Heart right ventricle (tissue), 16 donors: ENCODE results near the gene RBMS3. TPM values are rescaled to one million over a fixed set of nuclear protein-coding genes. Genes with fewer than 3 reads are reported as not detected.

Experiments used
- ATAC-seq, 8 donors: fragments of 200-7000 bp; cut with Tn5 transposase; one replicate each; pipeline ENCODE4 v1.9.1; 2020; ENCODE audit warnings: mild to moderate bottlenecking in 8 of 8, moderate library complexity in 8 of 8, moderate number of reproducible peaks in 1 of 8
- DNase-seq, 2 donors: peaks; one replicate each; pipeline ENCODE4 v3.0.0-alpha.2; 2020
- H3K27ac ChIP-seq, 10 donors: fragments of 200-600 bp; sonication (generic) in 2 of 10; one replicate each; pipeline versions ENCODE4 v1.5.0 to v1.8.0; 2020 to 2022; ENCODE audit warnings: mild to moderate bottlenecking in 3 of 10
- H3K27me3 ChIP-seq, 7 donors: fragments of 200-600 bp; one replicate each; pipeline ENCODE4 v1.8.0; 2021 to 2022; ENCODE audit warnings: mild to moderate bottlenecking in 2 of 7
- H3K36me3 ChIP-seq, 9 donors: fragments of 200-600 bp; sonication (generic) in 1 of 9; one replicate each; pipeline versions ENCODE4 v1.5.0 to v1.8.0; 2020 to 2022; ENCODE audit warnings: mild to moderate bottlenecking in 2 of 9
- H3K4me1 ChIP-seq, 9 donors: fragments of 200-600 bp; sonication (generic) in 1 of 9; one replicate each; pipeline versions ENCODE4 v1.5.0 to v1.8.0; 2020 to 2022; ENCODE audit warnings: mild to moderate bottlenecking in 4 of 9
- H3K4me3 ChIP-seq, 10 donors: fragments of 200-600 bp; sonication (generic) in 2 of 10; one replicate each; pipeline versions ENCODE4 v1.5.0 to v1.8.0; 2020 to 2022; ENCODE audit warnings: mild to moderate bottlenecking in 7 of 10, moderate library complexity in 2 of 10
- H3K9me3 ChIP-seq, 11 donors: fragments of 200-600 bp in 10 of 11; sonication (generic) in 2 of 11; one replicate each; pipeline versions ENCODE4 v1.5.0 to v1.8.0; 2013 to 2022; ENCODE audit warnings: mild to moderate bottlenecking in 2 of 11, control low read depth in 1 of 11, moderate library complexity in 1 of 11
- CTCF ChIP-seq, 9 donors: fragments of 200-600 bp; sonication (generic) in 2 of 9; IDR thresholded peaks; one replicate each; pipeline versions ENCODE4 v1.5.0 to v1.8.0; 2021 to 2022; ENCODE audit warnings: antibody characterized with exemption in 9 of 9, mild to moderate bottlenecking in 5 of 9, moderate library complexity in 1 of 9
- WGBS, 2 donors: extraction: QIAGEN DNeasy Blood & Tissue Kit; methylation state at CpG; one replicate each; pipeline ENCODE4 v1.1.7; 2013; ENCODE audit warnings: inconsistent platforms in 1 of 2; 5-methylcytosine and 5-hydroxymethylcytosine counted together
- intact Hi-C, 10 donors: fragments of 100-400 bp; cut with DNase I; formaldehyde crosslinking; loops; one replicate each; pipeline versions ENCODE4 v1.11.1 to v1.14.2; 2022
- polyA plus RNA-seq, 2 donors: library from polyadenylated mRNA; stranded (reverse); fragments of 200-250 nt; gene quantifications; one replicate each; pipeline ENCODE4 v1.2.3, GENCODE V29; 2013
- total RNA-seq, 10 donors: library from RNA; stranded (reverse); fragmentation: NEBNext Ultra II Directional in 3 of 10; extraction: Animal tissue kit (Norgen Biotek cat#: 25700) in 3 of 10; gene quantifications; one replicate each; pipeline versions ENCODE4 v1.2.1 to v1.2.4, GENCODE V29; 2021 to 2023
- donor health status: Arrhythmogenic right ventricular cardiomyopathy.
- donor health status: ischemic (EF 13 %, LVEDD 7.1; RV severe dilation, severe dysfunction).
- donor health status: healthy with polysubstance abuse.
- donor health status: DM: no; HTN: yes; CAD: no.
- donor health status: DM: no; HTN: no; CAD: no.
- donor health status: ischemic (EF 25% LVEDD 6.9; RV normal size, moderate dysfunction).
- donor health status: ischemic (EF 25% LVEDD 5.7; RV mildly dilated, moderate dysfunction).
- donor health status: healthy.
- donor health status: DM: yes; HTN: yes; CAD: no.
- donor health status: Ischemic cardiomyopathy.
- donor health status: ischemic (EF 35%, LVEDD 5.7; RV mildly dilated, moderate dysfunction).
- donor health status: nonischemic (EF 11% LVEDD 7.7; RV severe dilation, severe dysfunction).
- donor health status: DM: yes; HTN: yes; CAD: no.
- donor health status: PGD.
- donor health status: ischemic (EF 29% LVEDD 5.4; RV normal size, mild dysfunction).
- donor health status: nonischemic (EF 23%, LVEDD 6.1; RV moderate dilation, normal function).

The RBMS3 gene
- total and polyA plus RNA-seq, 12 donors = 3.2 to 41.1 (median 26.4) TPM

- H3K27ac ChIP-seq = no peak overlapping the region
- TF ChIP-seq CTCF (IDR thresholded peaks at IDR 0.05) = no peak
- ATAC-seq (no peak), DNase-seq (no peak)
- H3K4me1 ChIP-seq = peaks cover 0 to 3% (median 0%) of the 10 kb centered on the region in 9 donors
- no peak overlapping the region for H3K4me3 ChIP-seq
- intact Hi-C loops = no loop called here
- WGBS, 2 donors = 92 to 97% methylated on average over 1 of the region's 1 CpG
- H3K36me3 ChIP-seq = no peaks in the 10 kb centered on the region
- no peaks in the 10 kb centered on the region for H3K27me3 ChIP-seq
- peaks cover 0 to 6% (median 0%) of the 10 kb centered on the region in 11 donors for H3K9me3 ChIP-seq
These were observed 331.7 kb downstream of the RBMS3 start for GRCh38 chr3:29612536-29612935.

GRCh38 chr3:29614954-29615353 is 334.1 kb downstream of the RBMS3 start:
- Histone ChIP-seq H3K4me3 (no peak overlapping the region), H3K9me3 (peaks cover 0 to 6% (median 0%) of the 10 kb centered on the region in 11 donors), H3K4me1 (peaks cover 0 to 23% (median 10%) of the 10 kb centered on the region in 9 donors), H3K36me3 (no peaks in the 10 kb centered on the region), H3K27ac (no peak overlapping the region), H3K27me3 (no peaks in the 10 kb centered on the region)
- intact Hi-C loops = no loop called here
- ATAC-seq (no peak), DNase-seq (no peak)
- WGBS, 2 donors = 97 to 100% methylated on average over 1 of the region's 1 CpG
- TF ChIP-seq CTCF (IDR thresholded peaks at IDR 0.05) = no peak

GRCh38 chr3:29618395-29619282 is 337.8 kb downstream of the RBMS3 start:
- Histone ChIP-seq H3K4me3 (no peak overlapping the region), H3K36me3 (no peaks in the 10 kb centered on the region), H3K9me3 (peaks cover 0 to 5% (median 0%) of the 10 kb centered on the region in 11 donors), H3K4me1 (peaks cover 0 to 26% (median 10%) of the 10 kb centered on the region in 9 donors), H3K27me3 (no peaks in the 10 kb centered on the region), H3K27ac (peak overlapping the region in 5 of 10 donors; percentile 2 to 51 (median 19))
- intact Hi-C loops = no loop called here
- ATAC-seq (peak in 7 of 8 donors; percentile 51 to 76 (median 69)), DNase-seq (no peak)
- TF ChIP-seq CTCF (IDR thresholded peaks at IDR 0.05) = no peak
- WGBS, 2 donors = 55 to 57% methylated on average over 10 of the region's 10 CpGs

- no peaks in the 10 kb centered on the region for H3K36me3 ChIP-seq
- DNase-seq = no peak
- intact Hi-C loops = no loop called here
- ATAC-seq = no peak
- H3K27ac ChIP-seq = no peak overlapping the region
- H3K4me3 ChIP-seq = no peak overlapping the region
- H3K9me3 ChIP-seq = no peaks in the 10 kb centered on the region
- H3K27me3 ChIP-seq = no peaks in the 10 kb centered on the region
- 54 to 66% methylated on average over 4 of the region's 4 CpGs for WGBS, 2 donors
- H3K4me1 ChIP-seq = peaks cover 0 to 26% (median 10%) of the 10 kb centered on the region in 9 donors
- no peak for TF ChIP-seq CTCF (IDR thresholded peaks at IDR 0.05)
These were observed 338.8 kb downstream of the RBMS3 start for GRCh38 chr3:29619676-29620075.
